ENCODE data around the gene SPINK2. TPM values are rescaled to one million over a fixed set of nuclear protein-coding genes. Genes with fewer than 3 reads are reported as not detected.

SPINK2 gene, protein sequence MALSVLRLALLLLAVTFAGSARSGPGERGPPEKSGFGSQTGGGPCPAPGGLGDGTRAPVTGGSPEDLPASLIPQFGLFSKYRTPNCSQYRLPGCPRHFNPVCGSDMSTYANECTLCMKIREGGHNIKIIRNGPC
- under 1 TPM in 2 of 10 donors, not detected in 8; 0.24 to 0.32 TPM for polyA plus RNA-seq (ENCODE audit: insufficient read length in 10 of 10)
- long read RNA-seq, donor 1: 0 reads
- long read RNA-seq, donor 2: 0 reads
- long read RNA-seq, donor 3: 0 reads
- long read RNA-seq, donor 4: 0 reads
- long read RNA-seq, donor 5: 0 reads
- long read RNA-seq, donor 6, partial matches to known transcripts: 0 of 1 reads
- long read RNA-seq, donor 6, other reads (novel, unspliced or antisense): 0 of 1 reads
- long read RNA-seq, donor 7: 0 reads
- long read RNA-seq, donor 8: 0 reads
- long read RNA-seq, donor 9: 0 reads

- DNase-seq: no peak
These were observed at the start of gene SPINK2 for GRCh38 chr4:56821381-56822243. TSS of gene SPINK2 (minus strand) at chr4:56821701. CDS start at chr4:56821662, 39 bp downstream.

DNA sequence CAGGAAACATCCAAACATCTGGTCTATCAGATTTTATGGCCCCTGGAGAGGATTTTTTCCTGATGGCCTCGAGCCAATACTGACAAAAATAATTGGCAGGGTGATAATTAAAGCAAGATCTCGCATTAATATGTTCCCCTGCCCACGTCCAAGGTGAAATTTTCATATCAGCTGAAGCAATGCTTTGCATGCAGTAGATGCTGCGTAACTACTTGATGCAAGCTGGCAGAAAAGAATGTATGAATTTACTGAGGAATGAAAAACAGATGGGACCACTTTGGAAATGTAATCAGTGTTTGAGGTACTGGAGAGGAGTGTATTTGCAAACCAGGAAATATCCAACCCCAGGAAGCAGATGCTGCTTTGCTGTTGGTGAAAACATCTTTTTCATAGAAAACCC, 49.4 kb upstream of the SPINK2 start:
- DNase-seq: peak; percentile 54 to 88 (median 59)

DNA sequence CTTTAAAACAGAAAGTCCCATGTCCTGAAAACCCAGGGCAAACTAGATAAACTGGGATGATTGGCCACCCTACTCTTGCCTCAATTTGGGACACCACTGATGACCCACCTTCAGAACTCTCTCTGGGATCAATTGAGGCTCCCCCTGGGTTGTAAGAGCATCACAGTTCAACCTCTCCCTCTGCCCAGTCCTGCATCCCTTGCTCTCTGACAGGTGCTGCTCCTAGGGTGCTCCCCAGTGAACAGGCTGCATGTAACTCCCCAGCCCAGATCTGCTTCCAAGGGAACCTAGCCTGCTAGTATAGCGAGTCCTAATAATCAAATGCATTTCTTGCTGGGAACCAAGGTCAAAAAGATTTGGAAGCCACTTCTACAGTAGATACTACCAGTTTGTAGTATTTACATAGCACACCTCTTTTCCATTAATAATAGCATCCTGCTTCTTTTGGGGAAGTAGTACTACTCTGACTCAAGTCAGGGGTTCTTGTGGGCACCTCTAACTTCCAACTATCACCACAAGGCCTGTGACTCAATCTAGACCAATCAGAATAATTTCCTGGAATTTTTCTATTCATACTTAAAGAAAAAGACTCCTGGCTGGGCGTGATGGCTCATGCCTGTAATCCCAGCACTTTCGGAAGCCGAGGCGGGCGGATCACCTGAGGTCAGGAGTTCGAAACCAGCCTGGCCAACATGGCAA, 42.1 kb upstream of the SPINK2 start:
- no peak for DNase-seq

DNA sequence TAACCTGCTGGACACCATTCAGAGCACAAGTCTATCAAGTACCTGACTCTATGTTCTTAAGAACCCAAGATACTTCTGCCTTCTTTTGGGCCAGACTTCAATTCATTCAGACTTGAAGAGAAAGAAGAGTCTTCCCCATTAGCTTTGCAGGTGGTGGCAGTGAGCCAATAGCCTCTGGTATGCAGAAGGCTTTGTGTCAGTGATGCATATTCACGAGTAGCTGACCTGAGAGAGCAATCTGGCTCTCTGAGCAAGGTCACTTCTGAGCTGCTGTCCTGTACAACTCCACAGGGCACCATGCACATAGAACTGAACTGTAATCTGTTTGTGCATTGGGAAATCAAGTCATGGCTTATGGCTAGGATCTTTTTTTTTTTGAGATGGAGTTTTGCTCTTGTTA, 39.9 kb upstream of the SPINK2 start:
- DNase-seq: no peak

DNA sequence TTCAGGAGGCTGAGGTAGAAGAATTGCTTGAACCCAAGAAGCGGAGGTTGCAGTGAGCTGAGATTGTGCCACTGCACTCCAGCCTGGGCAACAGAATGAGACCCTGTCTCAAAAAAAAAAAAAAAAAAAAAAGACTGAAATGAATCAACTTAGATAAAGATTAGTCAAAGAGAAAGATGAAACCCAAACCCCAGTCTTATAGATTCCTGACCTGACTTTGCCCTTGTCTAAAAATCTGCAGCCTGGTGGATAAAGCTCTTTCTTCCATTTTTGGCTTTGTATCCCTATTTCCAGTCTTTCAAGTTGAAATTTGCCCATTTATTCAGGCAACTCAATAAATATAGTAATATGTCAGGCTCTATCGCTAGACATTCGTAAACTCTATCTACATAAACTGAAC, 39.3 kb upstream of the SPINK2 start:
- DNase-seq: no peak

DNA sequence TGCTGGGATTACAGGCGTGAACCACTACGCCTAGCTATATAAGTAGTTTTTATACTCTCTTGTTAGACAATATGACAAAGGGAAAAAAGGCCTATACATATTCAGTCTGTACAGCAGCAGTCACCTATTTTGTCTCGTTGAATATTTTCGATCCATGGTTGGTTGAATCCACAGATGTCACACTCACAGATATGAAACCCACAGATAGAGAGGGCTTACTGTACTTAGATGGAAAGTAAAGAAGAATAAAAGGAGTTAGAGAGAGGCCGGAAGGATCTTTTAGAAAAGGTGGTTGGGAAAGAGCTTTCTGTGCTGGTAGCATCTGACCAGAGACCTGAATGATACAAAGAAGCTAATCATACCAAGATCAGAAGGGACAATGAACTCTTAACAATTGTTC, 38.3 kb upstream of the SPINK2 start:
- DNase-seq: no peak

DNA sequence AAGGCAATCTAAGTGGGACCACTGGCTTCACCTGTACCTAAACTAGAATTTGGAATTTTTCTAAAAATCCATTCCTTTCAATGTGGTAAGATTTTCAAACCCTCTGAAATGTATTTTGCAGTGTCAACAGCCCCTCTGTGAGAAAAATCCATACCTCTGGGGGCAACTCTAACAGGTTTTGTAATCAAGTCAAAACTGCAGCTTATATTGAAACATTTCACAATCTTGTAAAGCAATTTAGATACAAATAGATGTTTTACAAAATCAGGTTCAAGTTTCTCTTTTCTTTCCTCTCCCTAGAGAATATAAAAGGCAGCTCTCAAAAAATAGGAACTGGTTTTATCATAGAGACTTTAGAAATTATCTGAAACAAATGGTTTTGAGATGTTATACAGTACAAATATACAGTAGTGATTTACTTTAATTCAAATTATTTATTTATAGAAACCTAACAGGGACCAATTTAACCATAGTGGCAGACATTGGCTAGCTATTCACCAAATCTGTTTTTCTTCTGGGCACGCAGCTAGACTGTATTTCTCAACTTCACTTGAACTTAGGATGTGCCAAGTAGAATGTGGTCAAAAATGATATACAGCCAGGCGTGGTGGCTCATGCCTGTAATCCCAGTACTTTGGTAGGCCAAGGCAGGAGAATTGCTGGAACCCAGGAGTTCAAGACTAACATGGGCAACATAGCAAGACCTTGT, 36.3 kb upstream of the SPINK2 start:
- no peak for DNase-seq

- peak in 2 of 3 donors; percentile 30 to 44 for DNase-seq
These were observed 35.2 kb upstream of the SPINK2 start for GRCh38 chr4:56856656-56857055.

DNA sequence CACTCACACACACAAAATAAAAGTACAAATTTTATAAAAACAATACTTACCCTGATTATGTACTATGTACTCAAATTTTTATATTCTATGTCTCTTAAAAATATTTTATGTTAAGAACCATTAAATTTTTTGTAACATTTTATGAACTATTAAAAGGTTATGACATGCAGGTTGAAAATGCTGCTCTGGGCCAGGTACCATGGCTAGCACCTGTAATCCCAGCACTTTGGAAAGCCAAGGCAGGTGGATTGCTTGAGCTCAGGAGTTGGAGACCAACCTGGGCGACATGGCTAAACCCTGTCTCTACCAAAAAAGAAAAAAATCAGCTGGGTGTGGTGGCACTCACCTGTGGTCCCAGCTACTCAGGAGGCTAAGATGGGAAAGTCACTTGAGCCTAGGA, 29.4 kb upstream of the SPINK2 start:
- no peak for DNase-seq

GRCh38 chr4:56844802-56845580, 23.5 kb upstream of the SPINK2 start:
- no peak for DNase-seq

GRCh38 chr4:56843421-56843899, 22.0 kb upstream of the SPINK2 start:
- peak in 1 of 3 donors; percentile 25 for DNase-seq

- DNase-seq: no peak
These were observed 19.1 kb upstream of the SPINK2 start for GRCh38 chr4:56840559-56840958.

DNA sequence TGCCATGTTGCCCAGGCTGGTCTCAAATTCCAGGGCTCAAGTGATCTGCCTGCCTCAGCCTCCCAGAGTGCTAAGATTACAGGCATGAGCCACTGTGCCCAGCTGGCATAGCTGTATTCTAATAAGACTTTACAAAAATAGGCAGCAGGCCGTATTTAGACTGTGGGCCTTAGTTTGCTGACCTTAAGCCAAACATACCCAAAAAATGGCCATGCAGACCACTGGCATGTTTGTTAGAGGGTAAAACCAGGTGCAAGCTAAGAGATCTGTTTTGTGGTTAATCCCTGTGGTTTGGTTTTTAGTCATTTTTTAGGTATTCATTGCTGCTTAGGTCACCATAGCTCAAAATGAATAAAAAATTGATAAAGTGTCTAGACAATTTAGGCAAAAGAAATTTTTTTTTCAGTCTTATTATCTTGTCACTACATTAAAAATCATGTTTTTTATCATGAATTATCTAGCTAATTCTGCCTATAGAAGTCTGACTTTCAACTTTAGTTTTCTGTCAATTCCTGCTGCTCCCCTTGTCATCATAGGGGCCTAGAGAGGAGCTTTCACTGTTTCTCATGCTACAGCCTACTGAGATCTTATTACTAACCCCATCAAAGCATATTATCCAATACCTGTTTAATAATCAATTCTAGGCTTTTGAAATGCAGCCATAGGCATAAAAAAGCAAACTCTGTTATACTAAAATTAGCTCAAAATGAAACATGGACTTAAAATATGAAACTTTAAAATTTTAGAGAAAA, 7.5 kb upstream of the SPINK2 start:
- no peak for DNase-seq

DNA sequence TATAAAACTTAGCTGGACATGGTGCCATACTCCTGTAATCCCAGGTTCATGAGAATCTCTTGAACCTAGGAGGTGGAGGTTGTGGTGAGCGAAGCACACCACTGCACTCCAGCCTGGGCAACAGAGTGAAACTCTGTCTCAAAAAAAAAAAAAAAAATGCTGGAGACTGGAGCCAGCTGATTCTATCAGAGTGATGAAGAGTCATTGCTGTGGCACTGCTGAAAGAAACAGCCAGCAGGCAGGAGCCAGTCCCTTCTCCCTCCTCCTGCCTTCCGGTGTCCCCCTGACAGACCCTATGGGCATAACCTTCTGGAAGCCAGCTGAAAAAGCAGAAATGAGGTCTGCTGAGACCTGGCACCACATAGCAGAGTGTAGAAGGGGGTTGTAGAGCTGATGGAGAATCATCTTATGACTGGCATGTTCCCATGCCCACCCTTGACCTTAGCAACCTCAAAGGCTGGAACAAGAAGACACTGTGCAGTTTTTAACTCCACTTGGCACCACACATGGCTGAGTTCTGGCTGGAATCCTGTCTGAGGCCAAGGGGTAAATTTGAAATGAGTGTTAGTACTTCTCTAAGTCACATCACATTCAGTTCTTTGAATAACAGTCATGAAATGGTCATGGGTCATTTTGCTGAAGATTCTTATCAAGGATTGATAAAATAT, 2.6 kb upstream of the SPINK2 start:
- no peak for DNase-seq

GRCh38 chr4:56818797-56819196, 2.7 kb downstream of the SPINK2 start:
- DNase-seq: no peak

GRCh38 chr4:56817840-56818491, 3.5 kb downstream of the SPINK2 start:
- no peak for DNase-seq

DNA sequence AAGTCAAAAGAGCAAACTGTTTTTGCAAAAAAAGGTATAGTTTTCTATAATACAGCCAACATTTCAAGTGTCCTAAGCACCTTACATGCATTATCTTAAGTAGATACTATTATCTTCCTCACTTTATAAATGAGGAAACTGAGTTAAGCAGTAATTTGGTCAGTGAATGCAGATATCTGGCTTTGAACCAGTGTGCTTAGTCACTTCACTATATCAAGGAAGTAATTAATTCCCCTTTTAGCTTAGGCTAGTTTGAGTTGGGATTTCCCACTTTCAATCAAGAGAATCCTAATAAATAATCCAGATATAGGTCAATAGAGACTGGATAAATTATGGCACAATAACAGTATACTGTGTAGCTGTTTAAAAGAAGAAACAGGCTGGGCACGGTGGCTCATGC, 14.8 kb downstream of the SPINK2 start:
- DNase-seq: no peak

GRCh38 chr4:56804551-56804950, 16.9 kb downstream of the SPINK2 start:
- peak in 1 of 3 donors; percentile 31 for DNase-seq

- peak; percentile 6 to 39 (median 25) for DNase-seq
These were observed 18.0 kb downstream of the SPINK2 start for GRCh38 chr4:56803471-56803870.

Measured in muscle of back (tissue), 13 donors.